ENCODE measurements around the gene PEDS1.
A peak's percentile ranks its signal among the peaks of the same experiment; 100 is the strongest.

PEDS1 gene

DNA sequence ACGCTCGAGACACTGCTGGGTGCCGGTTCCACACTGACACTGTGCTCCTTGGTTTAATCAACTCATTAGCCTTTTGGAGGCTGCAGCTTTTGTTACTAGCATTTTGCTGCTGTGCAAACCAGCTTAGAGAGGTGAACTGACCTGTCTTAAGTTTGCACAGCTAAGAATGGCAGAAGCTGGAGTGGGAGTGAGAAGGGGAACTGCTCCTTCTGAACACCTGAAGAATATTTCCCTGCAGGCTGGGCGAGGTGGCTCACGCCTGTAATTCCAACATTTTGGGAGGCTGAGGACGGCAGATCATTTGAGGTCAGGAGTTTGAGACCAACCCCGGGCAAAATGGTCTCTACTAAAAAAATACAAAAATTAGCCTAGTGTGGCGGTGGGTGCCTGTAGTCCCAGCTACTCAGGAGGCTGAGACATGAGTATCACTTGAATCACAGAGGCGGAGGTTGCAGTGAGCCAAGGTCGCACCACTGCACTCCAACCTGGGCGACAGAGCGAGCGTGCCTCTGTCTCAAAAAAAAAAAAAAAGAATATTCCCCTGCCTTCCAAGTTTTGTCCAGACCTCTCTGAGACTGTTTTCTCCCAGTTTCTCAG is 42.1 kb upstream of the PEDS1 start:
- Histone ChIP-seq H3K9me3 (ENCODE audit: control insufficient read depth in 1 of 2, low read length in 2 of 2) (peaks cover 0 to 7% of the 10 kb centered on the region in 2 donors), H3K27me3 (ENCODE audit: low read depth, low read length) (no peaks in the 10 kb centered on the region), H3K4me3 (ENCODE audit: low read depth in 1 of 2, low read length in 2 of 2) (no peak overlapping the region), H3K27ac (ENCODE audit: low read length) (no peak overlapping the region), H3K36me3 (ENCODE audit: control insufficient read depth in 1 of 2, insufficient read depth in 2 of 2, low read length in 2 of 2) (peaks cover 17 to 26% of the 10 kb centered on the region in 2 donors), H3K4me1 (ENCODE audit: control insufficient read depth in 1 of 2, insufficient read depth in 2 of 2, low read length in 2 of 2) (peaks cover 8 to 14% of the 10 kb centered on the region in 2 donors)

DNA sequence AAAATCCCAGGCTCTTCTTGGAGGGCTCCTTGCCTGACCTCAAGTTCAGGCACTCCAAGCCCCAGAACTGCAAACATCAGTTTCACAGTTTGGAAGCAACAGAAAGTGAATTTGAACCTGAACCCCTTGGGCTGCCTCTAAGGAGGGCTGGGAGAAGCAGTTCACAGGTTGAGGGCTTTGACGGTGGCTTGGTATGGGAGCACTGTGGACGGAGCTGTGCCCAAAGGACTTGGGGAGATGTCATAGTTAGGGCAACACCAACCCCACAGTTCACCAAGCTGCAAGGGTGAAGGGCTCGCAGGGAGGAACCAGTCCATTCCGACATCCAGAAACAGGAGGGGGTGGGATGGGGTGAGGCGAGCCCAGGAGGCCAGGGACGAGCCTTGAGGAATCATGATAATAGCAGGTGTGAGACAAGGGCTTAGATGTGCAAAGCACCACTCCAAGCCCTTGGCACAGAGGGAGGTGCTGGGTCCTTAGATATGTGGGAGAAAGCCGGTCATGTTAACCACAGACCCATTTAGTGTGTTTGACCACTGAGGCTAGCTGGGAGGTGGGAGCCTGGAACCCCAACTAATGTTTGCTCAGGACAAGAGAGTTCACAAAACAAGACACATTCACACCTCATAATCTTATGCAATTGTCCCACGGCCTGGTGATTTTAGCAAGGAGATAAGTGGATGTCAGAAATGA is 41.5 kb upstream of the PEDS1 start:
- Histone ChIP-seq H3K9me3 (ENCODE audit: control insufficient read depth in 1 of 2, low read length in 2 of 2) (peaks cover 0 to 7% of the 10 kb centered on the region in 2 donors), H3K27ac (ENCODE audit: low read length) (peak overlapping the region; percentile 94), H3K36me3 (ENCODE audit: control insufficient read depth in 1 of 2, insufficient read depth in 2 of 2, low read length in 2 of 2) (peaks cover 17 to 26% of the 10 kb centered on the region in 2 donors), H3K4me3 (ENCODE audit: low read depth in 1 of 2, low read length in 2 of 2) (peak overlapping the region; percentile 71 to 89), H3K27me3 (ENCODE audit: low read depth, low read length) (no peaks in the 10 kb centered on the region), H3K4me1 (ENCODE audit: control insufficient read depth in 1 of 2, insufficient read depth in 2 of 2, low read length in 2 of 2) (peaks cover 8 to 14% of the 10 kb centered on the region in 2 donors)

DNA sequence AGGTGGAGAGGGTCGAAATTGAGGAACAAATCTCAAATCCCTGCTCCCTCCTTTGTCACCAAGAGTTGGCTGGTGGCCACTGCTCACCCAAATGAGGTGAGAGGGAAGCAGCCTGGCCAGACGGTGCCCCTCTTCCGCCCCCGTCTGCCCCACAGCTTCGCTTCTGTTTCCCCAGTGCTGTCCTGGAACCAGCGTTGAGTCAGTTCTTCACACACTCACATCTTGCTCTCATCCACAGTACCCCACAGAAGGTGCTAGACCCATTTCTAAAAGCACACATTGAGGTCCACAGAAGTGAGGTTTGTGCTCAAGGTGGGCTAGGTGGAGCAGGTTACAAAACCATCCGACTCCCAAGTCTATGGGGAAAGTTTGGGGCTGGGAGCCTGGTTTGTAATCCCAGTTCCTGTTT is 40.9 kb upstream of the PEDS1 start:
- Histone ChIP-seq H3K27ac (ENCODE audit: low read length) (peak overlapping the region; percentile 94), H3K4me1 (ENCODE audit: control insufficient read depth in 1 of 2, insufficient read depth in 2 of 2, low read length in 2 of 2) (peaks cover 8 to 14% of the 10 kb centered on the region in 2 donors), H3K9me3 (ENCODE audit: control insufficient read depth in 1 of 2, low read length in 2 of 2) (peaks cover 0 to 4% of the 10 kb centered on the region in 2 donors), H3K27me3 (ENCODE audit: low read depth, low read length) (no peaks in the 10 kb centered on the region), H3K4me3 (ENCODE audit: low read depth in 1 of 2, low read length in 2 of 2) (peak overlapping the region; percentile 71 to 89), H3K36me3 (ENCODE audit: control insufficient read depth in 1 of 2, insufficient read depth in 2 of 2, low read length in 2 of 2) (peaks cover 17 to 24% of the 10 kb centered on the region in 2 donors)

DNA sequence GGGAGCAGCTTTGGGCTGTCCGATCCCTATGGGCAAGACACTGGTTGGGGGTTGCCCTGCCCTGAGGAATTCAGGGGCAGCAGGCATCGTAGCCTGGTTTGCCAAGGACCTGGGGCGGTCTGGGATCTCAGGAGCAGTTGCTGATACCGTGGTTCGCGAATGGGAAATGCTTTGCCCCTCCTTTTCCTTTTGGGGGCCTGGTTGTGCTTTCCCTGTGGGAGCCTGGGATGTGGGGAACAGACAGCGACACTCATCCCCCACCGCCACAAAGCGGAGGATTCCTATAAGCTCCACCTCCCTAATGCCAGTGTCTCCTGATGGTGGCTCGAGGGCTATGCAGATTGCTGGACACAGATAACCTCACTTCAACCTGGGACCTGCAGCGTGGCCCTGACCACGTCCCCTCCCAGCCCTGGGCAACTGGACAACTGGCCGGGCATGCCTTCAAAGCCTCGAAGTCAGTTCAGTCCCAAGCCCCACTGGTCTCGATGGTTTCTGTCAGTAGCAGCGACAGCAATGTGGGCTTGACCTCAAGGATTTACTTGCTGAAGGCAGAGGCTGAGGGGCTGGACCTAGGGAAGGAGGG is 40.4 kb upstream of the PEDS1 start:
- Histone ChIP-seq H3K27ac (ENCODE audit: low read length) (peak overlapping the region; percentile 94), H3K4me3 (ENCODE audit: low read depth in 1 of 2, low read length in 2 of 2) (peak overlapping the region; percentile 71 to 89), H3K9me3 (ENCODE audit: control insufficient read depth in 1 of 2, low read length in 2 of 2) (no peaks in the 10 kb centered on the region), H3K27me3 (ENCODE audit: low read depth, low read length) (no peaks in the 10 kb centered on the region), H3K36me3 (ENCODE audit: control insufficient read depth in 1 of 2, insufficient read depth in 2 of 2, low read length in 2 of 2) (peaks cover 17 to 23% of the 10 kb centered on the region in 2 donors), H3K4me1 (ENCODE audit: control insufficient read depth in 1 of 2, insufficient read depth in 2 of 2, low read length in 2 of 2) (peaks cover 8 to 14% of the 10 kb centered on the region in 2 donors)

DNA sequence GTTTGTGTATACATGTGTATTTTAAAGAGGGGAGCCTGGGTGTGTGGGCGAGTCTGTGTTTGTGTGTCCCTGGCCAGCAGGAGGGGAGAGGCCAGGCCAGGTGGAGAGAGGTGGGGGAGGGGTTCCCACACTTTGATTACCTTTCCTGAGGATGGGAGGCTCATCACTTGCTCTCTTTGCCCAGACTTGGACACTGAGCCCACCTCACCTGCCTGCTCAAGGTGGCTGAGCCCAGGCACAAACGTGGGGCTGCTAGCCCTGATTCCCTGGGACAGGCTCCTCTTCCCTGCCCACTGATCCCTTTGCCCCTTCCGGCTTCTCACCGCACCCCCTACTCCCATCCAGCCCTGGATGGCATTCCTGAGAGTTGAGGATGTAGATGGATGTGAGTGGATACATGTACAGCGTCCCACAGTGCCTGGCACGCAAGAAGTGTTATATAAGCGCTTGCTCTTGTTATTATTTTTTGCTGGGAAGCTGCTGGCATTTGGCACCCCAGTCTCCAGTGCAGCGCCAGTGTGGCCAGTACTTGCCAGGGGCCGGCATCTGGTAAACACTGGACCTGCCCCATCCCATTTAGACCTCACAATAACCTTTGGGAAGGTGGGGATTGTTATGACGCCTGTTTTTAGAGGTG is 39.8 kb upstream of the PEDS1 start:
- peak overlapping the region; percentile 94 for H3K27ac ChIP-seq (ENCODE audit: low read length)
- peaks cover 17 to 23% of the 10 kb centered on the region in 2 donors for H3K36me3 ChIP-seq (ENCODE audit: control insufficient read depth in 1 of 2, insufficient read depth in 2 of 2, low read length in 2 of 2)
- no peaks in the 10 kb centered on the region for H3K27me3 ChIP-seq (ENCODE audit: low read depth, low read length)
- H3K4me1 ChIP-seq (ENCODE audit: control insufficient read depth in 1 of 2, insufficient read depth in 2 of 2, low read length in 2 of 2) = peaks cover 8 to 14% of the 10 kb centered on the region in 2 donors
- peak overlapping the region; percentile 71 to 89 for H3K4me3 ChIP-seq (ENCODE audit: low read depth in 1 of 2, low read length in 2 of 2)
- no peaks in the 10 kb centered on the region for H3K9me3 ChIP-seq (ENCODE audit: control insufficient read depth in 1 of 2, low read length in 2 of 2)

DNA sequence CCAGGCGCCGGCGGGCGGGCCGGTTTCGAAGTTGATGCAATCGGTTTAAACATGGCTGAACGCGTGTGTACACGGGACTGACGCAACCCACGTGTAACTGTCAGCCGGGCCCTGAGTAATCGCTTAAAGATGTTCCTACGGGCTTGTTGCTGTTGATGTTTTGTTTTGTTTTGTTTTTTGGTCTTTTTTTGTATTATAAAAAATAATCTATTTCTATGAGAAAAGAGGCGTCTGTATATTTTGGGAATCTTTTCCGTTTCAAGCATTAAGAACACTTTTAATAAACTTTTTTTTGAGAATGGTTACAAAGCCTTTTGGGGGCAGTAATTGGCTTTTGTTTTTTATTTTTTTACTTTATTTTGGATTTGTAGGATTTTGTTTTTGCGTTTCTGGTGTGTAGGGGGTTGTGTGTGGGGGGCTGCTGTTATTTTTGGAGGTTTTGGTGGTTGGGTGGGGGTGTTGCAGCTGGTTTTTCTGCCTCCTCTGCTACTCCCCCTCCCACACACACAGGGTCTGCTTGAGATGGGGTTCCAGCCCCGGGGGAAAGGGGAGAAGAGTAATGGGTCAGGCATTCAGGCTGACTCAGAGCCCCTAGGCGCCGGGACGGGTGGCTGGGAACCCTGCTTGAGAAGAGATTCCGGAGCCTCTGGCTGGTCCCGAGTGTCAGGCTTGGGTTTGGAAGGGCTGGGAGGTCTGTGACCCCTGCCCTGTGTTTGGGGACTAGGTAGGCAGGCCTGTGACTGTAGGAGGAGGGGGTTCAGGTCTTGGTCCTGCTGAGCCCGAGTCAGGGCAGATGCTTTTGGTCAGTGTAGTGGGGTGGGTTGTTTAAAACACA is 39.1 kb upstream of the PEDS1 start:
- Histone ChIP-seq H3K27me3 (ENCODE audit: low read depth, low read length) (no peaks in the 10 kb centered on the region), H3K4me1 (ENCODE audit: control insufficient read depth in 1 of 2, insufficient read depth in 2 of 2, low read length in 2 of 2) (peaks cover 8 to 14% of the 10 kb centered on the region in 2 donors), H3K36me3 (ENCODE audit: control insufficient read depth in 1 of 2, insufficient read depth in 2 of 2, low read length in 2 of 2) (peaks cover 17 to 23% of the 10 kb centered on the region in 2 donors), H3K4me3 (ENCODE audit: low read depth in 1 of 2, low read length in 2 of 2) (peak overlapping the region; percentile 71 to 89), H3K9me3 (ENCODE audit: control insufficient read depth in 1 of 2, low read length in 2 of 2) (no peaks in the 10 kb centered on the region), H3K27ac (ENCODE audit: low read length) (peak overlapping the region; percentile 94)

DNA sequence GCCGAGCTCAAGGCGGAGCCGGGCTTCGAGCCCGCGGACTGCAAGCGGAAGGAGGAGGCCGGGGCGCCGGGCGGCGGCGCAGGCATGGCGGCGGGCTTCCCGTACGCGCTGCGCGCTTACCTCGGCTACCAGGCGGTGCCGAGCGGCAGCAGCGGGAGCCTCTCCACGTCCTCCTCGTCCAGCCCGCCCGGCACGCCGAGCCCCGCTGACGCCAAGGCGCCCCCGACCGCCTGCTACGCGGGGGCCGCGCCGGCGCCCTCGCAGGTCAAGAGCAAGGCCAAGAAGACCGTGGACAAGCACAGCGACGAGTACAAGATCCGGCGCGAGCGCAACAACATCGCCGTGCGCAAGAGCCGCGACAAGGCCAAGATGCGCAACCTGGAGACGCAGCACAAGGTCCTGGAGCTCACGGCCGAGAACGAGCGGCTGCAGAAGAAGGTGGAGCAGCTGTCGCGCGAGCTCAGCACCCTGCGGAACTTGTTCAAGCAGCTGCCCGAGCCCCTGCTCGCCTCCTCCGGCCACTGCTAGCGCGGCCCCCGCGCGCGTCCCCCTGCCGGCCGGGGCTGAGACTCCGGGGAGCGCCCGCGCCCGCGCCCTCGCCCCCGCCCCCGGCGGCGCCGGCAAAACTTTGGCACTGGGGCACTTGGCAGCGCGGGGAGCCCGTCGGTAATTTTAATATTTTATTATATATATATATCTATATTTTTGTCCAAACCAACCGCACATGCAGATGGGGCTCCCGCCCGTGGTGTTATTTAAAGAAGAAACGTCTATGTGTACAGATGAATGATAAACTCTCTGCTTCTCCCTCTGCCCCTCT is 38.2 kb upstream of the PEDS1 start:
- peak overlapping the region; percentile 87 to 89 for H3K4me3 ChIP-seq (ENCODE audit: low read depth in 1 of 2, low read length in 2 of 2)
- H3K27me3 ChIP-seq (ENCODE audit: low read depth, low read length) = no peaks in the 10 kb centered on the region
- peak overlapping the region; percentile 94 for H3K27ac ChIP-seq (ENCODE audit: low read length)
- peaks cover 17 to 23% of the 10 kb centered on the region in 2 donors for H3K36me3 ChIP-seq (ENCODE audit: control insufficient read depth in 1 of 2, insufficient read depth in 2 of 2, low read length in 2 of 2)
- no peaks in the 10 kb centered on the region for H3K9me3 ChIP-seq (ENCODE audit: control insufficient read depth in 1 of 2, low read length in 2 of 2)
- peaks cover 8 to 14% of the 10 kb centered on the region in 2 donors for H3K4me1 ChIP-seq (ENCODE audit: control insufficient read depth in 1 of 2, insufficient read depth in 2 of 2, low read length in 2 of 2)

DNA sequence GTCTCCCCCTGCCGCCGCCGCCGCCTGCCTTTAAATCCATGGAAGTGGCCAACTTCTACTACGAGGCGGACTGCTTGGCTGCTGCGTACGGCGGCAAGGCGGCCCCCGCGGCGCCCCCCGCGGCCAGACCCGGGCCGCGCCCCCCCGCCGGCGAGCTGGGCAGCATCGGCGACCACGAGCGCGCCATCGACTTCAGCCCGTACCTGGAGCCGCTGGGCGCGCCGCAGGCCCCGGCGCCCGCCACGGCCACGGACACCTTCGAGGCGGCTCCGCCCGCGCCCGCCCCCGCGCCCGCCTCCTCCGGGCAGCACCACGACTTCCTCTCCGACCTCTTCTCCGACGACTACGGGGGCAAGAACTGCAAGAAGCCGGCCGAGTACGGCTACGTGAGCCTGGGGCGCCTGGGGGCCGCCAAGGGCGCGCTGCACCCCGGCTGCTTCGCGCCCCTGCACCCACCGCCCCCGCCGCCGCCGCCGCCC is 37.6 kb upstream of the PEDS1 start:
- Histone ChIP-seq H3K27ac (ENCODE audit: low read length) (peak overlapping the region; percentile 51), H3K9me3 (ENCODE audit: control insufficient read depth in 1 of 2, low read length in 2 of 2) (no peaks in the 10 kb centered on the region), H3K27me3 (ENCODE audit: low read depth, low read length) (no peaks in the 10 kb centered on the region), H3K4me1 (ENCODE audit: control insufficient read depth in 1 of 2, insufficient read depth in 2 of 2, low read length in 2 of 2) (peaks cover 8 to 18% of the 10 kb centered on the region in 2 donors), H3K36me3 (ENCODE audit: control insufficient read depth in 1 of 2, insufficient read depth in 2 of 2, low read length in 2 of 2) (peaks cover 17 to 23% of the 10 kb centered on the region in 2 donors), H3K4me3 (ENCODE audit: low read depth in 1 of 2, low read length in 2 of 2) (peak overlapping the region in 1 of 2 donors; percentile 87)

DNA sequence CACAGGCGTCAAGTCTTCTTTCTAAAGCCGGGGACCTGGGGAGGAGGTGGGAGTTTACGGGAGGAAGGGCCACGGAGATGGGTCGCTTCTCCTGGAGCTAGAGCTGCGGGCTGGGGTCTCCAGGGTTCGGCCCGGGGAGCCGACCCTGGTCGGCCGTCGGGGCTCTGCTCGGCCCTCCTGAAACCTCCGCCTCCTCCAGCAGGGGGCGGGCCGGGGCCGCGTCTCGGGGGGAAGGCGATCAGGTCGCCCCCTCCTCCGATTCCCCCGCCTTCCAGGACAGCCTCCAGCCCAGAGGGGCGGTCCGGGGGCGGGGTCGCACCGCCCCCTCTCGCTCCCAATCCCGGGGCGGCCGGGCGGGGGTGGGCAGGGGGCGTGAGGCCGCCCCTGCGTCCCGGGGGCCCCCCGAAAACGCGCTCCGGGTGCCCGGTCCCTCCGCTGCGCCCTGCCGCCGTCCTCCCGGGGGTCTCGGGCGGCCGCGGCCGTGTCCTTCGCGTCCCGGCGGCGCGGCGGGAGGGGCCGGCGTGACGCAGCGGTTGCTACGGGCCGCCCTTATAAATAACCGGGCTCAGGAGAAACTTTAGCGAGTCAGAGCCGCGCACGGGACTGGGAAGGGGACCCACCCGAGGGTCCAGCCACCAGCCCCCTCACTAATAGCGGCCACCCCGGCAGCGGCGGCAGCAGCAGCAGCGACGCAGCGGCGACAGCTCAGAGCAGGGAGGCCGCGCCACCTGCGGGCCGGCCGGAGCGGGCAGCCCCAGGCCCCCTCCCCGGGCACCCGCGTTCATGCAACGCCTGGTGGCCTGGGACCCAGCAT is 36.9 kb upstream of the PEDS1 start, which contains the start of gene CEBPB:
CEBPB (plus strand) TSS at position 580 of the 814 bp plus-strand sequence; CDS start at position 784, 204 bp downstream.
- no peaks in the 10 kb centered on the region for H3K9me3 ChIP-seq (ENCODE audit: control insufficient read depth in 1 of 2, low read length in 2 of 2)
- peaks cover 8 to 18% of the 10 kb centered on the region in 2 donors for H3K4me1 ChIP-seq (ENCODE audit: control insufficient read depth in 1 of 2, insufficient read depth in 2 of 2, low read length in 2 of 2)
- H3K36me3 ChIP-seq (ENCODE audit: control insufficient read depth in 1 of 2, insufficient read depth in 2 of 2, low read length in 2 of 2) = peaks cover 17 to 23% of the 10 kb centered on the region in 2 donors
- peak within 1 kb of the TSS; percentile 71 to 87 for H3K4me3 ChIP-seq (ENCODE audit: low read depth in 1 of 2, low read length in 2 of 2)
- H3K27me3 ChIP-seq (ENCODE audit: low read depth, low read length) = no peaks in the 10 kb centered on the region
- peak within 1 kb of the TSS; percentile 88 for H3K27ac ChIP-seq (ENCODE audit: low read length)
